ENCODE data around the gene PKP4.

PKP4 gene

DNA sequence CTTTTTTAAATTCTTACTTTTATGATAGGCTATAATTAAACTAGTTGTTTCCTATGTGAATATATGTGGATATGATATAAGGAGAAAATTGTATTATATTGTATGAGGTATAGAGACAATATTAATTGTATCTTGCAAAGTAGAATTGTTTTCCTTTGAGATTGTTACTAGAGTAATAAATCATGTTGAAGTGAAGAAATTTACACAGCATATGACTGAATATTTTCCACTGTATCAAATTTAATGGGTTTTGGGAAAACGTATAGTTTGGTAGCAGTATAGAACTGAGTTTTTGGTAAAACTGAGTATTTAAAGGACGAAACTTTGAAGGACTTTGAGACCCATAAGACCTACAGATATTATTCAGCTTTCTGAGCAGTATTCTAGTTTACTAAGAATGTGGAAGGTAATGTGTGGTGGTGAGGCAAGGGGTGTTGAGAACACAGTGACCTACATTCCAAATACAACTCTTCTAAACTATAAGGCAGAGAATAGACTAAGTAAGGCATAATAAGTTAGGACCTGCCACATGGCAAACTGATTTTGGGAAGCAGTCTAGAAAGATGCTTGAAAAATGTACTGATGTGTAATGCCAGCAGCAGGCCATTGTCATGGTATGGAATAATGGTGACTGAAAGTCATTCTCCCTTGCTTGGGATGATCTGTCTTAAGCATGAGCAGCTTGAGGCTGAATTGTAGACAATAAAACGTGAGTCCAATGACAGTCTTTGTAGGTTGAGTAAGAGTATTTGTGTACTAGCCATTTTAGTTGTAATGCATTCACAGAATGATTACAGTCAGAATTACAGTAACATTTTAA is 29.6 kb downstream of the PKP4 start:
- H3K4me3 ChIP-seq (ENCODE audit: insufficient read depth, low read depth, low read length, poor library complexity, severe bottlenecking) = no peak overlapping the region
- H3K27ac ChIP-seq (ENCODE audit: insufficient read depth, low read length, poor library complexity, severe bottlenecking) = no peak overlapping the region
- H3K36me3 ChIP-seq (ENCODE audit: control insufficient read depth, insufficient read depth, low read length) = no peaks in the 10 kb centered on the region
- H3K9me3 ChIP-seq (ENCODE audit: control insufficient read depth, low read length) = no peaks in the 10 kb centered on the region
- H3K4me1 ChIP-seq (ENCODE audit: control insufficient read depth, insufficient read depth, low read length, poor library complexity, severe bottlenecking) = no peaks in the 10 kb centered on the region
- DNase-seq = no peak
- H3K27me3 ChIP-seq (replicated peaks; ENCODE audit: control insufficient read depth, insufficient read depth, low read length, poor library complexity, severe bottlenecking) = no peaks in the 10 kb centered on the region

DNA sequence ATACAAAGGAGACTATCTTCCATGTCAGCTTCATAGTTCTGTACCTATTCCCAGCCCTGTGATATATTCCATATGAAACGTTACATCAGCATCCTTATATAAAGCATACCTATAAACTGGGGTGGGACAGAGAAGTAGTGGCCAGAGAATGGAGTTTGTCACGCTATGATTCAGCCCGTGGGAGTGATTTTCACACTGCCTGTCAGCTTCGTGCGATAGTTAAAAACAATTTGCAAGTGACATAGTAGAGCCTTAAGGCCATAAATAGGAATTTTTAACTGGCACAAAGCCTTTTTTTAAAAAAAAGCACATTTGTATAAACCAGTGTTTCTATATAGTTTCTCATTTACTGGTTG is 30.2 kb downstream of the PKP4 start:
- no peak overlapping the region for H3K4me3 ChIP-seq (ENCODE audit: insufficient read depth, low read depth, low read length, poor library complexity, severe bottlenecking)
- no peaks in the 10 kb centered on the region for H3K36me3 ChIP-seq (ENCODE audit: control insufficient read depth, insufficient read depth, low read length)
- no peaks in the 10 kb centered on the region for H3K27me3 ChIP-seq (replicated peaks; ENCODE audit: control insufficient read depth, insufficient read depth, low read length, poor library complexity, severe bottlenecking)
- H3K4me1 ChIP-seq (ENCODE audit: control insufficient read depth, insufficient read depth, low read length, poor library complexity, severe bottlenecking) = no peaks in the 10 kb centered on the region
- H3K9me3 ChIP-seq (ENCODE audit: control insufficient read depth, low read length) = no peaks in the 10 kb centered on the region
- H3K27ac ChIP-seq (ENCODE audit: insufficient read depth, low read length, poor library complexity, severe bottlenecking) = no peak overlapping the region
- no peak for DNase-seq

DNA sequence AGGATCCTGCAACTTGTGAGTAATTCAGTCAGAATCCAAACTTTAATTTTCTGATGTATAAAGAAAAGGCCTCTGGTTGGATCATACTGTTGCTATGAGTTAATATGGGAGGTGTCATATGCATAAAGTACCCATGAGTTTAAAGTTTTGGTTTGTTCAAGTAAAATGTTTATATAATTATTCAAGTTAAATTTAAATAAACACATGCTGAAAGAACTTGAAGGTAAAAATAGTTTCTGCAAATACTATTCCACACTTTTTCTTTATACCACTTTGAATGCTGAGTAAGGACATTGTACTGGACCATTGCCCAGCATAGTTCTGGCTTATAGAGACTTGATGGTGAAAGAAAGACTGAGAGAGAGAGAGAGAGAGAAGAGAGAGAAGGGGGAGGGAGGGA is 30.7 kb downstream of the PKP4 start:
- Histone ChIP-seq H3K9me3 (ENCODE audit: control insufficient read depth, low read length) (no peaks in the 10 kb centered on the region), H3K4me3 (ENCODE audit: insufficient read depth, low read depth, low read length, poor library complexity, severe bottlenecking) (no peak overlapping the region), H3K36me3 (ENCODE audit: control insufficient read depth, insufficient read depth, low read length) (no peaks in the 10 kb centered on the region), H3K27me3 (replicated peaks; ENCODE audit: control insufficient read depth, insufficient read depth, low read length, poor library complexity, severe bottlenecking) (no peaks in the 10 kb centered on the region), H3K27ac (ENCODE audit: insufficient read depth, low read length, poor library complexity, severe bottlenecking) (no peak overlapping the region), H3K4me1 (ENCODE audit: control insufficient read depth, insufficient read depth, low read length, poor library complexity, severe bottlenecking) (no peaks in the 10 kb centered on the region)
- no peak for DNase-seq

DNA sequence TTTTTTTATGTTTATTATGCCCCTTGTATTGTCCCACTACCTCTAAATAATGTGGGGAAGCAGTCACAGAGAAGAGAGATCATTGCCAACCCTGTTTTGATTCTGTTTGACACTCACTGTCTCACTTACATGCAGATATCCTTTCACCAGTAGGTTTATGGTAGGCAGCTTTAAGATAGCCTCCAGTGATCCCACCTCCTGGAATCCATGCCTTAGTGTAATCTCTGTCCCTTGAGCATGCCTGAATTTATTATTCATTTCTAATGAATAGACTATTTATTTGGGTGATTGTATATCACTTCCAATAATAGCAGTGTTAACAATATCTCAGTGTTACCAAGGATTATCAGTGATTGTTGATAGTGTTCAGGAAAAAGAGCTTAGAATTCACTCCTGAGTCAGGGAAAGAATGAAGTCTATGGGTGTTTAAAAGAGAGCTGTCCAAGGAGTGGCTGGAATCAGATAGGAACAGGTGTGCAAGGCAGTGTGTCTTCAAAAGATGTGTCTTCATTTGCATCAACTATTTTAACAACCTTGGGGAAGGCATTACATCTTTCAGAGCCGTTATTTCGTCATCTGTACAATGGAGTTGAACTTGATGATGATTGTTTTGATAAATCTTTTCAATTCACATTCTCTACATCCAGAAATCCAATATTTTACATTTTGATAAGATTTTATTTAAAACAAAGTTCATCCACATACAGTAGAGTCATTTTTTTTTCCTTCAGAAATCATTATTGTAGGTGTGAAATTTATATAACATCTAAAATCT is 31.9 kb downstream of the PKP4 start:
- Histone ChIP-seq H3K9me3 (ENCODE audit: control insufficient read depth, low read length) (no peaks in the 10 kb centered on the region), H3K36me3 (ENCODE audit: control insufficient read depth, insufficient read depth, low read length) (no peaks in the 10 kb centered on the region), H3K27ac (ENCODE audit: insufficient read depth, low read length, poor library complexity, severe bottlenecking) (no peak overlapping the region), H3K4me1 (ENCODE audit: control insufficient read depth, insufficient read depth, low read length, poor library complexity, severe bottlenecking) (no peaks in the 10 kb centered on the region), H3K4me3 (ENCODE audit: insufficient read depth, low read depth, low read length, poor library complexity, severe bottlenecking) (no peak overlapping the region), H3K27me3 (replicated peaks; ENCODE audit: control insufficient read depth, insufficient read depth, low read length, poor library complexity, severe bottlenecking) (no peaks in the 10 kb centered on the region)
- DNase-seq = no peak

DNA sequence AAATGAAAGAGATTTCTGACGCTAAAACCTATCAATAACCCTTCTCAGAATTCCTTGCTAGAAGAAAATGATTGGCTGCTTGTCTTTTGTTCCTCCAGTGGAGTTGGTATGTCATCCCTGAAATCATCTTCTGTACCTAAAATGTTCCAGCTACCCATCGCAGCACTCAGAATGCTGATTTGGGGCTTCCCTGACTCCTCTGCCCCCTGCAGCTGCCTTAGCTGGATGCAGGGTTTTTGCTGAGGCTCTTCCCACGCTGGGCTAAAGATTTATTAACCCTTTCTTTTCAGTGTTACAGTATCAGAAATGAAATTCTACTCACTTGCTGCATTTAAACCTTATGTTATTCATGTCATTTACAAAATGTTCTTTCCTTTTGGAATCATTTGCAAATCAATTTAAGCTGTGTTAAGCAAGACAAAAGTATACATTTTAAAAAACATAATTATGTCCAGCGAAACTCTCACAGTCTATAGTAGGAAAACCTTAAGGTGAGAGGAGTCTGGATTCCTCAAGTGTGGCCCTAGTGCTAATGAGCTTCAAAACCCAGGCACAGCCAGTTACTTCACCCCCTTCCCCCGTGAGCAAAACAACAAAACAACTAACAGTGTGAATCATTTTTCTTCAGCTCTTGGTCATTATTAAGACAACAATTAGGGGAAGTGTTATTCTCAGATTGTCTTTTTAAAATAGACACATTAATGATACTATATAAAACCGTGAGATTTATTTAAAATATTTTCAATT is 32.8 kb downstream of the PKP4 start:
- Histone ChIP-seq H3K27me3 (replicated peaks; ENCODE audit: control insufficient read depth, insufficient read depth, low read length, poor library complexity, severe bottlenecking) (no peaks in the 10 kb centered on the region), H3K4me3 (ENCODE audit: insufficient read depth, low read depth, low read length, poor library complexity, severe bottlenecking) (no peak overlapping the region), H3K4me1 (ENCODE audit: control insufficient read depth, insufficient read depth, low read length, poor library complexity, severe bottlenecking) (no peaks in the 10 kb centered on the region), H3K27ac (ENCODE audit: insufficient read depth, low read length, poor library complexity, severe bottlenecking) (no peak overlapping the region), H3K36me3 (ENCODE audit: control insufficient read depth, insufficient read depth, low read length) (no peaks in the 10 kb centered on the region), H3K9me3 (ENCODE audit: control insufficient read depth, low read length) (no peaks in the 10 kb centered on the region)
- DNase-seq = no peak

DNA sequence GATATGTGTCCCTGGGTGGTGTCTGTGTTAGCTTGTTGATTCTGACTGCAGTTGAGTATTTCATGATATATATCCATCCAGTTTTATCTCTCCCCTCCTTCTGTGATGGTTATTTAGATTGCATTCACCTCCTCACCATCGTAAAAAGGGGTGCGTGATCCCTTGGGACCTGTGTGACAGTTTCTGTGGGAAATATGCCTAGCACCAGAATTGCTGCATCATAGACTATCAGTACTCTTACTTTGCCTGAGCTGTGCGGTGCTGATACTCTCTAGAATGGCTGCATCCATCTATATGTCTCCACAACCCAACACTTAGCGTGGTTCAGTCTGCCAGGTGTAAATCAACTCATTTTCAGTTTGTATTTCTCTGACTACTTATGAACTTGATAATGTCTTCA is 34.3 kb downstream of the PKP4 start:
- Histone ChIP-seq H3K4me3 (ENCODE audit: insufficient read depth, low read depth, low read length, poor library complexity, severe bottlenecking) (no peak overlapping the region), H3K4me1 (ENCODE audit: control insufficient read depth, insufficient read depth, low read length, poor library complexity, severe bottlenecking) (no peaks in the 10 kb centered on the region), H3K36me3 (ENCODE audit: control insufficient read depth, insufficient read depth, low read length) (no peaks in the 10 kb centered on the region), H3K27me3 (replicated peaks; ENCODE audit: control insufficient read depth, insufficient read depth, low read length, poor library complexity, severe bottlenecking) (no peaks in the 10 kb centered on the region), H3K27ac (ENCODE audit: insufficient read depth, low read length, poor library complexity, severe bottlenecking) (no peak overlapping the region), H3K9me3 (ENCODE audit: control insufficient read depth, low read length) (no peaks in the 10 kb centered on the region)
- DNase-seq = no peak

DNA sequence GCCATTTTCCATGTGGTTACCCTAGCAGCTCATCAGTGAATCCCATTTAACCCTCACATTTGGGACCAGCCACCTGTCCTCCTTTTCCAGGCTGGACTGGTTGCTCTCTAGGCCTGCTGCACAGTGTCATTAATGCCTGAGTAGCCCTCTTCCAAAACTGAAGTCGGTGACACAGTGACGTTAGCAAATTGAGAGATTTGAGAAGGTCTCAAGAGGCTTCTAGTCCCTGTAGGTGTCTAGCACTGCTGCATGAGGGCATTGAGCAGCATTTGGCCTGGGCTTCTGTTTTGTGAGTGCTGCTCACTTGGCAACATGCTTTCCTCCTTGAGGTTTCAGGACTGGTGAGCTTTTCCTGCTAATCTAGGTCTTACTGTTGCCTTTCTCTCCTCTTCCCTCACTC is 36.7 kb downstream of the PKP4 start:
- H3K9me3 ChIP-seq (ENCODE audit: control insufficient read depth, low read length) = no peaks in the 10 kb centered on the region
- no peak overlapping the region for H3K4me3 ChIP-seq (ENCODE audit: insufficient read depth, low read depth, low read length, poor library complexity, severe bottlenecking)
- no peak for DNase-seq
- H3K4me1 ChIP-seq (ENCODE audit: control insufficient read depth, insufficient read depth, low read length, poor library complexity, severe bottlenecking) = no peaks in the 10 kb centered on the region
- no peaks in the 10 kb centered on the region for H3K36me3 ChIP-seq (ENCODE audit: control insufficient read depth, insufficient read depth, low read length)
- H3K27ac ChIP-seq (ENCODE audit: insufficient read depth, low read length, poor library complexity, severe bottlenecking) = no peak overlapping the region
- no peaks in the 10 kb centered on the region for H3K27me3 ChIP-seq (replicated peaks; ENCODE audit: control insufficient read depth, insufficient read depth, low read length, poor library complexity, severe bottlenecking)

DNA sequence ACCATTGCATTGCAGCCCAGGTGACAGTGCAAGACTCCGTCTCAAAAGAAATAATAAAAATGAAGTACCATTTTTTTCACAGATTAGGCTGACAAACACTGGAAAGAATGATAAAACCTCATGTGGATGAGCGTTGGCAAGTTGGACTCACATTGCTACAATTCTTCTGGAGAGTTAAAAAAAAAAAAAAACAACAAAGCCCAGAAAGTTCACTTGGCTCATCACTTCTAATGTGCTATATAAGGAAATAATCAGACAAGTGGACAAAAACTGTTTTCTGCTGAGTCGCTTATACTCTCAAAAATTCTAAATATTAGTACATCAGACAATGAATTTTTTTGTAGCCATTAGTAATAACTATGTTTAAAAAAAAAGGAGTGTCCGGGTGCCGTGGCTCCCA is 38.4 kb downstream of the PKP4 start:
- Histone ChIP-seq H3K27me3 (replicated peaks; ENCODE audit: control insufficient read depth, insufficient read depth, low read length, poor library complexity, severe bottlenecking) (no peaks in the 10 kb centered on the region), H3K9me3 (ENCODE audit: control insufficient read depth, low read length) (no peaks in the 10 kb centered on the region), H3K27ac (ENCODE audit: insufficient read depth, low read length, poor library complexity, severe bottlenecking) (no peak overlapping the region), H3K36me3 (ENCODE audit: control insufficient read depth, insufficient read depth, low read length) (no peaks in the 10 kb centered on the region), H3K4me1 (ENCODE audit: control insufficient read depth, insufficient read depth, low read length, poor library complexity, severe bottlenecking) (no peaks in the 10 kb centered on the region), H3K4me3 (ENCODE audit: insufficient read depth, low read depth, low read length, poor library complexity, severe bottlenecking) (no peak overlapping the region)
- no peak for DNase-seq

DNA sequence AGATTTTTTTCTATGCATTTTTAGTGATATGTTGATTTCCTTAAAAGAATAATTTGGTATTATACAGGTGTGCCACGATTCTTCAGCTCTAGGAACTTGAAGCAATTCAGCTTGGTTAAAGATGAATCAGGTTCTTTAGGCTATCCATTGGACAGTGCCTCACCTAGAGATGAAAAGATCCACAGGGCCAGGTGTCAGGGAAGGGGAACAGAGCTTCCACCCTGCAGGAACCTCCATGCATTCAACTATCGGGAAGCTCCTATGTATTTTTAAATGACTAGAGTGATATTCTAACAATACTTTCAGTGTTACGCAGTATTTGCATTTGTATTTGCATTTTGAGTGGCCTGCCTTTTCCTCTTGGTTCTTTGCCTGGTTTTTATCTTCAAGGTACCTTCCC is 40.2 kb downstream of the PKP4 start:
- H3K27me3 ChIP-seq (replicated peaks; ENCODE audit: control insufficient read depth, insufficient read depth, low read length, poor library complexity, severe bottlenecking) = no peaks in the 10 kb centered on the region
- no peaks in the 10 kb centered on the region for H3K36me3 ChIP-seq (ENCODE audit: control insufficient read depth, insufficient read depth, low read length)
- H3K27ac ChIP-seq (ENCODE audit: insufficient read depth, low read length, poor library complexity, severe bottlenecking) = no peak overlapping the region
- no peaks in the 10 kb centered on the region for H3K4me1 ChIP-seq (ENCODE audit: control insufficient read depth, insufficient read depth, low read length, poor library complexity, severe bottlenecking)
- H3K4me3 ChIP-seq (ENCODE audit: insufficient read depth, low read depth, low read length, poor library complexity, severe bottlenecking) = no peak overlapping the region
- DNase-seq = no peak
- no peaks in the 10 kb centered on the region for H3K9me3 ChIP-seq (ENCODE audit: control insufficient read depth, low read length)

DNA sequence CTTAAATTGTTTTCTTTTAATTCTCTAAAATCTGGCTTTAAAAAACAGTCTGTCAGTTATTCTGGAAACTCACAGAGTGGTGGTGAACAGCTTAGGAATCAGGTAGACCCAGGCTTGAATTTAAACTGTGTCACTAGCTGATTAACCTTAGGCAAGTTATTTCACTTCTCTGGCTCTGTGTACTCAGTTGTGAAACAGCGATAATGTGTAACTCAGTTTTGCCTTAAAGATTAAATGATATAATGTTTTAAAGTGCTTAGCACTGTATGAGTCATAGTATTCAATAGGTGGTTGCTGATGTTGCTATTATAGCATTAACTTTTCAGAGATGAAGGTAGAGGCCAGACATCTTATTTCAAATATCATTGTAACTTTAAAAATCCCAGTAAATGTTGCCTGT is 40.7 kb downstream of the PKP4 start:
- no peaks in the 10 kb centered on the region for H3K9me3 ChIP-seq (ENCODE audit: control insufficient read depth, low read length)
- H3K27ac ChIP-seq (ENCODE audit: insufficient read depth, low read length, poor library complexity, severe bottlenecking) = no peak overlapping the region
- no peaks in the 10 kb centered on the region for H3K27me3 ChIP-seq (replicated peaks; ENCODE audit: control insufficient read depth, insufficient read depth, low read length, poor library complexity, severe bottlenecking)
- no peak for DNase-seq
- no peaks in the 10 kb centered on the region for H3K36me3 ChIP-seq (ENCODE audit: control insufficient read depth, insufficient read depth, low read length)
- no peak overlapping the region for H3K4me3 ChIP-seq (ENCODE audit: insufficient read depth, low read depth, low read length, poor library complexity, severe bottlenecking)
- H3K4me1 ChIP-seq (ENCODE audit: control insufficient read depth, insufficient read depth, low read length, poor library complexity, severe bottlenecking) = no peaks in the 10 kb centered on the region

Data from effector memory CD4-positive, alpha-beta T cell (primary cell).